OCI-LY3 (cell line): Measurements from ENCODE around the gene AMFR.

Source experiments
- H2AFZ ChIP-seq: fragments of 200-600, 300-600 bp; shearing (Covaris generic); 2 replicates; pipeline ENCODE4 v1.6.0; 2014; ENCODE audit warnings: antibody characterized with exemption, low read depth, low read length
- H3K27ac ChIP-seq: fragments of 200-600, 300-600 bp; sonication (generic); 2 replicates; pipeline ENCODE4 v1.5.1; 2014; ENCODE audit warnings: mild to moderate bottlenecking, low read length, moderate library complexity, mixed read lengths
- H3K27me3 ChIP-seq: fragments of 200-600, 300-600 bp; sonication (generic); 2 replicates; pipeline ENCODE4 v1.6.1; 2014; ENCODE audit warnings: low read depth, low read length, mixed read lengths
- H3K36me3 ChIP-seq: fragments of 200-600, 300-600 bp; sonication (generic); replicated peaks from 2 replicates; pipeline ENCODE3; 2014; ENCODE audit warnings: low read depth, low read length, mixed read lengths
- H3K4me1 ChIP-seq: fragments of 300-600, 200-600 bp; sonication (generic); 2 replicates; pipeline ENCODE4 v1.6.1; 2014; ENCODE audit warnings: low read length, mixed read lengths
- H3K4me2 ChIP-seq: fragments of 200-600, 300-600 bp; sonication (generic); 2 replicates; pipeline ENCODE4 v1.6.1; 2014; ENCODE audit warnings: low read length, mixed read lengths
- H3K4me3 ChIP-seq: fragments of 300-600, 200-600 bp; sonication (generic); 2 replicates; pipeline ENCODE4 v1.5.1; 2014; ENCODE audit warnings: antibody characterized with exemption, mild to moderate bottlenecking, low read length, moderate library complexity
- H3K79me2 ChIP-seq: fragments of 300-600, 200-600 bp; shearing (Covaris generic); 2 replicates; pipeline ENCODE4 v1.6.1; 2014; ENCODE audit warnings: mild to moderate bottlenecking, low read length, mixed read lengths
- H3K9ac ChIP-seq: fragments of 300-600, 200-600 bp; shearing (Covaris generic); 2 replicates; pipeline ENCODE4 v1.6.0; 2014; ENCODE audit warnings: mild to moderate bottlenecking, low read length, moderate library complexity
- H3K9me3 ChIP-seq: fragments of 200-600, 300-600 bp; shearing (Covaris generic); 2 replicates; pipeline ENCODE4 v1.6.1; 2014; ENCODE audit warnings: low read length, mixed read lengths; ENCODE audit not compliant: insufficient read depth
- H4K20me1 ChIP-seq: fragments of 200-600, 300-600 bp; sonication (generic); 2 replicates; pipeline ENCODE4 v1.6.1; 2016; ENCODE audit warnings: low read length, mixed read lengths; ENCODE audit not compliant: insufficient read depth
- CTCF ChIP-seq: fragments of 200-600, 300-600 bp; sonication (generic); IDR thresholded peaks from 2 replicates; pipeline ENCODE4 v1.5.1; 2014; ENCODE audit warnings: antibody characterized with exemption, low read length, low read depth
- EZH2phosphoT487 ChIP-seq: fragments of 200-600 bp; shearing (Covaris generic); IDR thresholded peaks from 2 replicates; pipeline ENCODE4 v1.6.1; 2018; ENCODE audit warnings: antibody characterized with exemption, mixed run types, low read depth

The AMFR gene

GRCh38 chr16:56324406-56324805 lies 100.9 kb downstream of the AMFR start:
- H3K9me3 ChIP-seq = no peaks in the 10 kb centered on the region
- no peaks in the 10 kb centered on the region for H4K20me1 ChIP-seq
- H3K4me2 ChIP-seq = no peak overlapping the region
- H3K27me3 ChIP-seq = no peaks in the 10 kb centered on the region
- H3K79me2 ChIP-seq = no peaks in the 10 kb centered on the region
- no peaks in the 10 kb centered on the region for H3K36me3 ChIP-seq
- no peak overlapping the region for H2AFZ ChIP-seq
- TF ChIP-seq CTCF (no peak), EZH2phosphoT487 (no peak)
- H3K27ac ChIP-seq = no peak overlapping the region
- H3K9ac ChIP-seq = no peak overlapping the region
- H3K4me1 ChIP-seq = no peaks in the 10 kb centered on the region
- no peak overlapping the region for H3K4me3 ChIP-seq

GRCh38 chr16:56321571-56321970 lies 103.8 kb downstream of the AMFR start:
- H3K27me3 ChIP-seq = no peaks in the 10 kb centered on the region
- H3K4me2 ChIP-seq = no peak overlapping the region
- H3K27ac ChIP-seq = no peak overlapping the region
- H3K4me1 ChIP-seq = peaks cover 4% of the 10 kb centered on the region
- H3K9me3 ChIP-seq = no peaks in the 10 kb centered on the region
- TF ChIP-seq EZH2phosphoT487 (no peak), CTCF (no peak)
- H3K36me3 ChIP-seq = no peaks in the 10 kb centered on the region
- H3K4me3 ChIP-seq = no peak overlapping the region
- no peak overlapping the region for H3K9ac ChIP-seq
- H3K79me2 ChIP-seq = no peaks in the 10 kb centered on the region
- no peaks in the 10 kb centered on the region for H4K20me1 ChIP-seq
- no peak overlapping the region for H2AFZ ChIP-seq

GRCh38 chr16:56320811-56321558 lies 104.4 kb downstream of the AMFR start:
- no peaks in the 10 kb centered on the region for H4K20me1 ChIP-seq
- no peak overlapping the region for H2AFZ ChIP-seq
- TF ChIP-seq CTCF (no peak), EZH2phosphoT487 (no peak)
- no peak overlapping the region for H3K27ac ChIP-seq
- no peak overlapping the region for H3K4me3 ChIP-seq
- no peaks in the 10 kb centered on the region for H3K9me3 ChIP-seq
- H3K4me2 ChIP-seq = no peak overlapping the region
- H3K27me3 ChIP-seq = no peaks in the 10 kb centered on the region
- no peaks in the 10 kb centered on the region for H3K36me3 ChIP-seq
- no peaks in the 10 kb centered on the region for H3K79me2 ChIP-seq
- H3K9ac ChIP-seq = no peak overlapping the region
- H3K4me1 ChIP-seq = peaks cover 4% of the 10 kb centered on the region

GRCh38 chr16:56320056-56320455 lies 105.3 kb downstream of the AMFR start:
- no peaks in the 10 kb centered on the region for H3K36me3 ChIP-seq
- TF ChIP-seq EZH2phosphoT487 (no peak), CTCF (no peak)
- no peaks in the 10 kb centered on the region for H4K20me1 ChIP-seq
- H3K4me1 ChIP-seq = peaks cover 4% of the 10 kb centered on the region
- H3K27me3 ChIP-seq = no peaks in the 10 kb centered on the region
- no peak overlapping the region for H3K4me2 ChIP-seq
- H3K4me3 ChIP-seq = no peak overlapping the region
- no peak overlapping the region for H3K27ac ChIP-seq
- H3K9ac ChIP-seq = no peak overlapping the region
- no peak overlapping the region for H2AFZ ChIP-seq
- no peaks in the 10 kb centered on the region for H3K79me2 ChIP-seq
- H3K9me3 ChIP-seq = no peaks in the 10 kb centered on the region
